Right lobe of liver (tissue), 6 donors: ENCODE measurements around the gene AMBRA1. TPM values are rescaled to one million over a fixed set of nuclear protein-coding genes. Genes with fewer than 3 reads are reported as not detected.

Source experiments
- ATAC-seq, 4 donors: fragments of 200-7000 bp; cut with Tn5 transposase; one replicate each; pipeline ENCODE4 v1.9.1; 2020; ENCODE audit warnings: mild to moderate bottlenecking in 4 of 4, moderate library complexity in 4 of 4
- DNase-seq, 3 donors: peaks; one replicate each; pipeline ENCODE4 v3.0.0-alpha.2; 2020
- H3K27ac ChIP-seq, 3 donors: fragments of 200-600 bp; one replicate each; pipeline ENCODE4 v1.8.0; 2022
- H3K27me3 ChIP-seq, 2 donors: fragments of 200-600 bp; one replicate each; pipeline ENCODE4 v1.8.0; 2022
- H3K36me3 ChIP-seq, 4 donors: fragments of 200-600 bp; sonication (generic) in 1 of 4; one replicate each; pipeline versions ENCODE4 v1.5.1 to v1.8.0; 2017 to 2022; ENCODE audit warnings: control low read depth in 1 of 4
- H3K4me1 ChIP-seq, 4 donors: fragments of 200-600 bp; sonication (generic) in 1 of 4; one replicate each; pipeline versions ENCODE4 v1.5.1 to v1.8.0; 2017 to 2022; ENCODE audit warnings: control low read depth in 1 of 4
- H3K4me3 ChIP-seq, 3 donors: fragments of 200-600 bp; one replicate each; pipeline ENCODE4 v1.8.0; 2022
- H3K9me3 ChIP-seq, 4 donors: fragments of 200-600 bp; sonication (generic) in 1 of 4; one replicate each; pipeline versions ENCODE4 v1.5.1 to v1.8.0; 2017 to 2022; ENCODE audit warnings: control low read depth in 1 of 4
- CTCF ChIP-seq, 4 donors: fragments of 200-600 bp in 3 of 4; fragments of 450-650 bp in 1 of 4; IDR thresholded peaks; one replicate each; pipeline versions ENCODE4 v1.5.1 to v1.8.0; 2016 to 2022; ENCODE audit warnings: antibody characterized with exemption in 4 of 4, mild to moderate bottlenecking in 2 of 4
- POLR2A ChIP-seq: fragments of 450-650 bp; IDR thresholded peaks from one replicate; pipeline ENCODE4 v1.6.1; 2017; ENCODE audit warnings: antibody characterized with exemption, mild to moderate bottlenecking
- WGBS: methylation state at CpG from one replicate; pipeline ENCODE4 v1.1.6; 2018; ENCODE audit warnings: low coverage, low lambda C conversion rate; ENCODE audit not compliant: insufficient coverage; ENCODE audit errors: missing lambda C conversion rate; 5-methylcytosine and 5-hydroxymethylcytosine counted together
- intact Hi-C, 2 donors: fragments of 100-400 bp; cut with DNase I; formaldehyde crosslinking; loops; one replicate each; pipeline versions ENCODE4 v1.11.2 to v1.14.1; 2022
- total RNA-seq, 6 experiments: library from RNA; depleted of rRNA in 2 of 6; stranded (reverse); fragments of >200 nt in 2 of 6; fragmentation: NEBNext Ultra II Directional in 3 of 6; extraction: Animal tissue kit (Norgen Biotek cat#: 25700) in 3 of 6; gene quantifications; one replicate each; pipeline versions ENCODE4 v1.1.0 to v1.2.4, GENCODE V29; 2016 to 2023
- donor health status: DM: no; HTN: yes; CAD: no.
- donor health status: DM: no; HTN: no; CAD: no.
- donor health status: DM: no; HTN: no; CAD: no.
- donor health status: DM: no; HTN: yes; CAD: no.
- donor health status: DM: no; HTN: yes; CAD: no.

The AMBRA1 gene
- total RNA-seq, 6 experiments from 2014 or later = 11.0 to 15.7 (median 13.6) TPM

GRCh38 chr11:46534711-46535110 lies 59.1 kb downstream of the AMBRA1 start:
- H3K9me3 ChIP-seq = no peaks in the 10 kb centered on the region
- TF ChIP-seq CTCF (IDR thresholded peaks at IDR 0.05) = no peak
- TF ChIP-seq POLR2A = no peak
- ATAC-seq = no peak
- WGBS = 85% methylated on average over 4 of the region's 5 CpGs
- intact Hi-C loops = loop anchor here (10.0 kb wide), 1 partner anchor 150 kb away; the partner anchor contains the start of gene MDK (in 2 of the 2)
- H3K36me3 ChIP-seq = no peaks in the 10 kb centered on the region
- no peak for DNase-seq
- H3K27ac ChIP-seq = no peak overlapping the region
- H3K4me3 ChIP-seq = no peak overlapping the region
- H3K27me3 ChIP-seq = no peaks in the 10 kb centered on the region
- H3K4me1 ChIP-seq = peaks cover 0 to 5% (median 0%) of the 10 kb centered on the region in 4 donors

GRCh38 chr11:46533396-46534100 lies 60.3 kb downstream of the AMBRA1 start:
- ATAC-seq (no peak), DNase-seq (no peak)
- peaks cover 0 to 5% (median 0%) of the 10 kb centered on the region in 4 donors for H3K4me1 ChIP-seq
- no peak overlapping the region for H3K27ac ChIP-seq
- no peak overlapping the region for H3K4me3 ChIP-seq
- H3K27me3 ChIP-seq = no peaks in the 10 kb centered on the region
- H3K36me3 ChIP-seq = no peaks in the 10 kb centered on the region
- no peak for TF ChIP-seq CTCF (IDR thresholded peaks at IDR 0.05)
- TF ChIP-seq POLR2A = no peak
- no peaks in the 10 kb centered on the region for H3K9me3 ChIP-seq
- intact Hi-C loops = loop anchor here (10.0 kb wide), 1 partner anchor 149 kb away; the partner anchor contains the start of gene MDK (in 2 of the 2)
- 82% methylated on average over 8 of the region's 9 CpGs for WGBS

- intact Hi-C loops = loop anchor here (10.0 kb wide), 1 partner anchor 145 kb away; the partner anchor contains the start of gene MDK (in 2 of the 2)
- 91% methylated on average over 6 of the region's 6 CpGs for WGBS
- Histone ChIP-seq H3K4me3 (no peak overlapping the region), H3K27ac (no peak overlapping the region), H3K9me3 (no peaks in the 10 kb centered on the region), H3K27me3 (no peaks in the 10 kb centered on the region), H3K4me1 (no peaks in the 10 kb centered on the region), H3K36me3 (no peaks in the 10 kb centered on the region)
- DNase-seq (no peak), ATAC-seq (no peak)
- no peak for TF ChIP-seq CTCF (IDR thresholded peaks at IDR 0.05)
- TF ChIP-seq POLR2A = no peak
Measured at GRCh38 chr11:46529928-46530574, 63.8 kb downstream of the AMBRA1 start.

- no peak overlapping the region for H3K27ac ChIP-seq
- H3K36me3 ChIP-seq = no peaks in the 10 kb centered on the region
- TF ChIP-seq CTCF (IDR thresholded peaks at IDR 0.05) = peak; percentile 82 to 91 (median 90)
- no peak for TF ChIP-seq POLR2A
- H3K9me3 ChIP-seq = no peaks in the 10 kb centered on the region
- intact Hi-C loops = no loop called here
- peak; percentile 92 to 97 (median 94) for ATAC-seq
- 42% methylated on average over 4 of the region's 4 CpGs for WGBS
- H3K4me3 ChIP-seq = no peak overlapping the region
- H3K4me1 ChIP-seq = no peaks in the 10 kb centered on the region
- peak in 2 of 3 donors; percentile 52 to 64 for DNase-seq
- H3K27me3 ChIP-seq = no peaks in the 10 kb centered on the region
Measured at GRCh38 chr11:46529095-46529905, 64.5 kb downstream of the AMBRA1 start.
